RWPE2 (cell line): Measurements from ENCODE around the gene SCYGR3.

Experiments
- ATAC-seq: fragments of 200-7000 bp; cut with Tn5 transposase; 3 replicates; pipeline ENCODE4 v1.9.1; 2021; ENCODE audit warnings: low read depth
- DNase-seq: peaks from one replicate; pipeline ENCODE4 v3.0.0-alpha.2; 2020; ENCODE audit warnings: low spot score
- H3K27ac ChIP-seq: fragments of 450-650 bp; 2 replicates; pipeline ENCODE4 v1.5.1; 2017; ENCODE audit warnings: mild to moderate bottlenecking; ENCODE audit not compliant: poor library complexity, severe bottlenecking
- H3K27me3 ChIP-seq: fragments of 250-450 bp; sonication (Bioruptor Pico); 2 replicates; pipeline ENCODE4 v1.5.1; 2021; ENCODE audit warnings: mild to moderate bottlenecking, moderate library complexity; ENCODE audit not compliant: insufficient read depth, poor library complexity, severe bottlenecking
- H3K36me3 ChIP-seq: fragments of 250-450 bp; sonication (Bioruptor Pico); 2 replicates; pipeline ENCODE4 v1.5.1; 2020; ENCODE audit warnings: low read depth, mild to moderate bottlenecking, moderate library complexity
- H3K4me1 ChIP-seq: fragments of 250-450 bp; sonication (Bioruptor Pico); 2 replicates; pipeline ENCODE4 v1.5.1; 2021; ENCODE audit warnings: mild to moderate bottlenecking, moderate library complexity; ENCODE audit not compliant: insufficient read depth, poor library complexity, severe bottlenecking
- H3K4me3 ChIP-seq: fragments of 250-450 bp; sonication (Bioruptor Pico); 2 replicates; pipeline ENCODE4 v1.5.1; 2021; ENCODE audit warnings: mild to moderate bottlenecking, moderate library complexity; ENCODE audit not compliant: severe bottlenecking
- H3K9me3 ChIP-seq: fragments of 250-450 bp; sonication (Bioruptor Pico); 2 replicates; pipeline ENCODE4 v1.5.1; 2021; ENCODE audit warnings: mild to moderate bottlenecking, moderate library complexity; ENCODE audit not compliant: severe bottlenecking
- TF ChIP-seq, protein P1 (sequence below): fragments of 450-650 bp; IDR thresholded peaks from one replicate; pipeline ENCODE4 v1.5.1; 2017; ENCODE audit warnings: mild to moderate bottlenecking, moderate library complexity; ENCODE audit not compliant: poor library complexity, severe bottlenecking

SCYGR3 gene

DNA sequence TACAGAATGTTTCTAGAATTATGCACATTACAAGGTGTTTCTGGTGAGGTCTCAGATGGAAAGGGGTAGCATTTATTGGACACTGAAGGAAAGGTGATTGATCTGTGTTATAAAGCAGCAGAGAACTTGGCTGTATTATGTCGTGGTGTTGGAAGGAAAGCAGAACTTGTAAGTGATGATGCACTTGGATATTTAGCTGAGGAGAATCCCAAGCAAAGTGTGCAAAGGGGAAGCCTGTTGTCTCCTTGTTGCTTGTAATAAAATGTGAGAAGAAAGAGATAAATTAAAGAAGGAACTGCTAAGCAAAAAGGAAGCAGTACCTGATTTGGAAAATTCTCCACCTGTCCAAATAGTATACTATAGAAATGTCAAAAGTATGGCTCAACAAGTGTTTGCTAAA lies 39.8 kb upstream of the SCYGR3 start:
- Histone ChIP-seq H3K9me3 (no peaks in the 10 kb centered on the region), H3K27ac (no peak overlapping the region), H3K36me3 (no peaks in the 10 kb centered on the region), H3K27me3 (no peaks in the 10 kb centered on the region), H3K4me1 (peaks cover 27% of the 10 kb centered on the region), H3K4me3 (no peak overlapping the region)
- ATAC-seq = no peak
- DNase-seq = no peak
- TF ChIP-seq, protein P1, sequence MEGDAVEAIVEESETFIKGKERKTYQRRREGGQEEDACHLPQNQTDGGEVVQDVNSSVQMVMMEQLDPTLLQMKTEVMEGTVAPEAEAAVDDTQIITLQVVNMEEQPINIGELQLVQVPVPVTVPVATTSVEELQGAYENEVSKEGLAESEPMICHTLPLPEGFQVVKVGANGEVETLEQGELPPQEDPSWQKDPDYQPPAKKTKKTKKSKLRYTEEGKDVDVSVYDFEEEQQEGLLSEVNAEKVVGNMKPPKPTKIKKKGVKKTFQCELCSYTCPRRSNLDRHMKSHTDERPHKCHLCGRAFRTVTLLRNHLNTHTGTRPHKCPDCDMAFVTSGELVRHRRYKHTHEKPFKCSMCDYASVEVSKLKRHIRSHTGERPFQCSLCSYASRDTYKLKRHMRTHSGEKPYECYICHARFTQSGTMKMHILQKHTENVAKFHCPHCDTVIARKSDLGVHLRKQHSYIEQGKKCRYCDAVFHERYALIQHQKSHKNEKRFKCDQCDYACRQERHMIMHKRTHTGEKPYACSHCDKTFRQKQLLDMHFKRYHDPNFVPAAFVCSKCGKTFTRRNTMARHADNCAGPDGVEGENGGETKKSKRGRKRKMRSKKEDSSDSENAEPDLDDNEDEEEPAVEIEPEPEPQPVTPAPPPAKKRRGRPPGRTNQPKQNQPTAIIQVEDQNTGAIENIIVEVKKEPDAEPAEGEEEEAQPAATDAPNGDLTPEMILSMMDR = no peak

DNA sequence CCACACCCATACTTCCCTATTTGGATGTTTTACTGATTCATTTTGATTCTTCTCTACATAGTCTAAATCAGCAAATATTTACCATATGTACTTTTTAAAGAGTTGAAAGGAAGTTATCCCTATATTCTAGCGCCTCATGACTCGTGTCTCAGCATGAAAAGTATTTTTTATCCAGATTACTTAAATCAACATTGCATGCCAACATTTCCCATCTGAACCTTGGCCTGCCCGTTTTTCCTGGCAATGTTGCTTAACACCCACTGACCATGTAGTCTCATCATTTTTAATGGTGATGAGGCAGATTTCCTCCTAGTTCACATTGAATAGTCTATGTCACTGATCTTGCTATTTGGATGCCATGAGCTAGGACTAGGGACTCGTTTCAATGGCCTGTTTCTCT lies 38.8 kb upstream of the SCYGR3 start:
- Histone ChIP-seq H3K4me1 (peaks cover 27% of the 10 kb centered on the region), H3K4me3 (no peak overlapping the region), H3K9me3 (no peaks in the 10 kb centered on the region), H3K36me3 (no peaks in the 10 kb centered on the region), H3K27ac (peak overlapping the region; percentile 30), H3K27me3 (no peaks in the 10 kb centered on the region)
- TF ChIP-seq, protein P1 = no peak
- DNase-seq (no peak), ATAC-seq (peak; percentile 66)

DNA sequence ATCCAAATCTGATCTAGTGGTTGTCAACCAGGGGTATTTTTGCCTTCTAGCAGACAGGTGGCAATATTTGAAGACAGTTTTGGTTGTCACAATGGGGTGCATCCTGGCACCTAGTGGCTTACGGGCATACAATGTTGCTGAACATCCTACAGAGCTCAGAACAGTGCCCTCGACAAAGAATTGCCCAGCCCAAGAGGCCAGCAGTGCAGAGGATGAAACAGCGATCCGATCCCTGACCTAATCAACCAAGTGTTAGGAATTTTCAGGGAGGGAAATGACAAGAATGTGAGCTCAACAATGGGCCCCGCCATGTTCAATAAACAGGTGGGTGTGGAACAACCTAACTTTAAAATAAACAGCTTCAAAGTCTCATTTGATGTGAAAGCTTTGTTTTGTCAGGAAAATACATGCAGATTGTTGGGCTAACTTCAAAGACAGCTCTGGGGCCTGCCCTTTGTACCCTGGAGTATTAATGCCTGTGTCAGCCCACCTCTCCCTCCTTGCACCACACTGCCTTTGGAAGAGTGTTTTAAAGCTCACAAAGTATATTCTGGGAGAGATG lies 29.4 kb upstream of the SCYGR3 start:
- H3K36me3 ChIP-seq = no peaks in the 10 kb centered on the region
- H3K27me3 ChIP-seq = no peaks in the 10 kb centered on the region
- H3K9me3 ChIP-seq = no peaks in the 10 kb centered on the region
- H3K27ac ChIP-seq = no peak overlapping the region
- DNase-seq = no peak
- no peak overlapping the region for H3K4me3 ChIP-seq
- no peak for ATAC-seq
- no peaks in the 10 kb centered on the region for H3K4me1 ChIP-seq
- TF ChIP-seq, protein P1 = no peak

DNA sequence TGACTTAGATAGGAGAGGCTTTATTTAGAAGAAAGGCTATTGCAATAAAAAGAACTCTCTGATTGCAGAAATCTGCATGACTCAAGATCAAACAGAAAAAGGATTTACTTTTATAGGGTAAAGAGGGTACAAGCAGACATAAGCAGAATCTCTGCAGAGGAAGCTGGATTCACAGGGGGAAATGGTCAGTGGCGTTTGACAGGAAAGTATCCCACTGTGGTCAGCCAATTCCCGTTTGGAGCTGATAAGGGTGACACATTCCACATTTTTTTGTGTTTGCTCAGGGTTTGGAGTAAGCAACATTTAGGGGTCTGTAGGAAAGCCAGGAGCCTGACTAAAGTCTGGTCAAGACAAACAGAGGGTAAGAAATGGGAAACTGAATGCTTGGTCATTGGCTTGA lies 28.0 kb upstream of the SCYGR3 start:
- DNase-seq (no peak), ATAC-seq (no peak)
- TF ChIP-seq, protein P1 = no peak
- Histone ChIP-seq H3K27ac (no peak overlapping the region), H3K36me3 (no peaks in the 10 kb centered on the region), H3K9me3 (no peaks in the 10 kb centered on the region), H3K27me3 (no peaks in the 10 kb centered on the region), H3K4me1 (no peaks in the 10 kb centered on the region), H3K4me3 (no peak overlapping the region)

DNA sequence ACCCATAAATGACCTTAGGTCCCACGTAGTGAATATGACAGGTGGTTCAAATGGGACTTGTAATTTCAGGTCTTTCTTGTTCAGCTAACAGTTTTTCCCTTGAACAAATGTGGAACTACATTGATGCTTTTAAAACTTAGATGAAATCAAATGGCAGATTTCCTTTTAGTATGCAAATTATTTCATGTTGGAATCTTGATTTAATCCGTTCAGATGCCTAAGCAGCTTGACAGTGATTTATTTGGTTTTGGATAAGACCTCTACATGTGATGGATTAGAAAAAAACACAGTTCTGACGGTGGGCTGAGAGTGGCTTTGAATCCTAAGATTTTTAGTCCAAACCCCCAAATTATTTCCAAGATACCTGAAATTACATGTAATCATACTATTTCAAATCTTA lies 19.6 kb upstream of the SCYGR3 start:
- Histone ChIP-seq H3K9me3 (no peaks in the 10 kb centered on the region), H3K36me3 (no peaks in the 10 kb centered on the region), H3K27ac (no peak overlapping the region), H3K27me3 (no peaks in the 10 kb centered on the region), H3K4me3 (no peak overlapping the region), H3K4me1 (no peaks in the 10 kb centered on the region)
- TF ChIP-seq, protein P1 = no peak
- DNase-seq (no peak), ATAC-seq (no peak)
